CD4-positive, alpha-beta memory T cell (primary cell): ENCODE data around the gene CKLF. TPM values are rescaled to one million over a fixed set of nuclear protein-coding genes. Genes with fewer than 3 reads are reported as not detected.
A peak's percentile ranks its signal among the peaks of the same experiment; 100 is the strongest.

Experiments used
- CTCF ChIA-PET: fragments of 350-600 bp; sonication (Branson Sonifier 250); formaldehyde crosslinking; loops from one replicate; lab custom pipeline; 2021; ENCODE audit warnings: inconsistent platforms; ENCODE audit not compliant: partially characterized antibody; lab: Charles Lee
- POLR2A ChIA-PET: fragments of 350-600 bp; sonication (Branson Sonifier 250); formaldehyde crosslinking; loops from one replicate; lab custom pipeline; 2021; ENCODE audit not compliant: partially characterized antibody; lab: Charles Lee
- DNase-seq, 5 donors: peaks; one replicate each; pipeline versions ENCODE4 v3.0.0 to v3.0.0-alpha.2; 2020 to 2022; ENCODE audit warnings: mixed read lengths in 1 of 5
- H3K27ac ChIP-seq: one replicate; pipeline ENCODE4 v1.7.0; 2013; ENCODE audit warnings: low read depth, low read length
- H3K27me3 ChIP-seq: 2 replicates; pipeline ENCODE4 v1.7.0; 2013; ENCODE audit warnings: mild to moderate bottlenecking, low read length, moderate library complexity; ENCODE audit not compliant: insufficient read depth
- H3K36me3 ChIP-seq: 2 replicates; pipeline ENCODE4 v1.7.0; 2013; ENCODE audit warnings: mild to moderate bottlenecking, low read length, moderate library complexity; ENCODE audit not compliant: insufficient read depth
- H3K4me1 ChIP-seq: 2 replicates; pipeline ENCODE4 v1.7.0; 2013; ENCODE audit warnings: mild to moderate bottlenecking, low read length, moderate library complexity; ENCODE audit not compliant: insufficient read depth
- H3K4me3 ChIP-seq, 2 donors: one replicate each; pipeline ENCODE4 v1.7.0; 2013; ENCODE audit warnings: low read length in 2 of 2, mild to moderate bottlenecking in 1 of 2
- H3K9me3 ChIP-seq, 2 donors: one replicate each; pipeline ENCODE4 v1.7.0; 2013; ENCODE audit warnings: low read length in 2 of 2, control low read depth in 1 of 2; ENCODE audit not compliant: control insufficient read depth in 1 of 2
- H3K27ac Mint-ChIP-seq, 7 donors: one replicate each; pipeline ENCODE4 v1.8.0; 2020 to 2021; ENCODE audit warnings: mixed read lengths in 7 of 7, mild to moderate bottlenecking in 6 of 7, inconsistent platforms in 3 of 7, moderate library complexity in 3 of 7
- H3K27me3 Mint-ChIP-seq, 2 donors: one replicate each; pipeline ENCODE4 v1.8.0; 2020 to 2021; ENCODE audit warnings: mixed read lengths in 2 of 2
- H3K36me3 Mint-ChIP-seq, 2 donors: one replicate each; pipeline ENCODE4 v1.8.0; 2020 to 2021; ENCODE audit warnings: mixed read lengths in 2 of 2, inconsistent platforms in 1 of 2, mild to moderate bottlenecking in 1 of 2
- H3K4me1 Mint-ChIP-seq, 4 donors: one replicate each; pipeline ENCODE4 v1.8.0; 2020 to 2021; ENCODE audit warnings: mixed read lengths in 4 of 4, mild to moderate bottlenecking in 1 of 4
- H3K4me3 Mint-ChIP-seq, 8 donors: one replicate each; pipeline ENCODE4 v1.8.0; 2020 to 2021; ENCODE audit warnings: mixed read lengths in 8 of 8, mild to moderate bottlenecking in 7 of 8, moderate library complexity in 6 of 8, inconsistent platforms in 3 of 8
- H3K9me3 Mint-ChIP-seq, 8 donors: one replicate each; pipeline ENCODE4 v1.8.0; 2020 to 2021; ENCODE audit warnings: mixed read lengths in 8 of 8, mild to moderate bottlenecking in 5 of 8, inconsistent platforms in 3 of 8, moderate library complexity in 1 of 8
- intact Hi-C: fragments of 100-400 bp; cut with micrococcal nuclease; formaldehyde crosslinking; loops from one replicate; pipeline ENCODE4 v1.15.1; 2023
- polyA plus RNA-seq, 2 donors: library from polyadenylated mRNA; unstranded; fragments of 300-500 nt; fragmentation: Illumina TruSeq; gene quantifications; one replicate each; pipeline ENCODE4 v1.2.3, GENCODE V29; 2021
- total RNA-seq, 2 experiments: library from RNA; stranded (reverse); gene quantifications; one replicate each; pipeline ENCODE4 v1.2.3, GENCODE V29; 2021

Gene CKLF
- total and polyA plus RNA-seq, 4 experiments from 2014 or later, result 71.0 to 173 (median 115) TPM

GRCh38 chr16:66574081-66574480, 21.7 kb downstream of the CKLF start:
- no peaks in the 10 kb centered on the region for H3K9me3 ChIP-seq
- no peaks in the 10 kb centered on the region for H3K9me3 Mint-ChIP-seq

DNA sequence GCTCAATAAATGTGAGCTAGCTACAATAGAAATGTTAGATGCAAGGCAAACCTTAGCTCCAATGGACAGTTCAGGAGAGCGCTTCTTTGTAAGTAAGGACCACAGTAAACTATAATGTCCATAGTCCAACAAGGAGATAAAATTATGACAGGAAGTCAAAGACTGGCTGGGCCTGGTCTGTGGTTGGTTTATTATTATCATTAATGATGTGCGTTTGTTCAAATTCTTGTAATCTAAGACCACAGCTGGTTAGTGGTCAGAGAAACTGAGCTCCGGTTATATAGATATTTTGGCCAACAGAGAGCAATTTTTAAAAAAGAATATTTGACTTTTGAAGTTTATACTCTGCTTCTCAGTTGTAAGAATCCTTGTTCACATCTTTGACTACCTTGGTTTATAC, 22.2 kb downstream of the CKLF start:
- ChIA-PET POLR2A (interaction anchor here (1.0 to 1.6 kb wide), 4 partner anchors 9 to 62 kb away, joined by 3 to 4 read pairs (median 4); partner anchors contain the start of gene CKLF), CTCF (interaction anchor here (1.0 to 3.1 kb wide), 4 partner anchors 11 to 95 kb away, joined by 3 to 20 read pairs (median 4); no protein-coding TSS in a partner anchor)
- Mint-ChIP-seq H3K4me3 (no peak overlapping the region), H3K27ac (peak overlapping the region in 1 of 7 donors; percentile 80), H3K36me3 (peaks cover 0 to 3% of the 10 kb centered on the region in 2 donors), H3K9me3 (no peaks in the 10 kb centered on the region), H3K27me3 (peaks cover 0 to 4% of the 10 kb centered on the region in 2 donors), H3K4me1 (peaks cover 4 to 25% (median 14%) of the 10 kb centered on the region in 4 donors)
- H3K4me3 ChIP-seq, result no peak overlapping the region
- peaks cover 3% of the 10 kb centered on the region for H3K27me3 ChIP-seq
- intact Hi-C loops, result no loop called here
- no peaks in the 10 kb centered on the region for H3K9me3 ChIP-seq
- no peak for DNase-seq
- peaks cover 3% of the 10 kb centered on the region for H3K4me1 ChIP-seq
- H3K27ac ChIP-seq, result no peak overlapping the region
- no peaks in the 10 kb centered on the region for H3K36me3 ChIP-seq

More at GRCh38 chr16:66574081-66574480, 21.7 kb downstream of the CKLF start:
- Histone ChIP-seq H3K4me3 (no peak overlapping the region), H3K27ac (no peak overlapping the region), H3K36me3 (no peaks in the 10 kb centered on the region), H3K27me3 (peaks cover 3% of the 10 kb centered on the region), H3K4me1 (no peaks in the 10 kb centered on the region)
- no peak overlapping the region for H3K4me3 Mint-ChIP-seq
- POLR2A ChIA-PET, result interaction anchor here (1.0 to 1.6 kb wide), 4 partner anchors 9 to 61 kb away, joined by 3 to 4 read pairs (median 4); partner anchors contain the start of gene CKLF
- H3K27ac Mint-ChIP-seq, result peak overlapping the region in 2 of 7 donors; percentile 17 to 19
- intact Hi-C loops, result no loop called here
- H3K36me3 Mint-ChIP-seq, result peaks cover 0 to 3% of the 10 kb centered on the region in 2 donors
- CTCF ChIA-PET, result interaction anchor here (1.0 to 4.1 kb wide), 5 partner anchors 11 to 169 kb away, joined by 3 to 21 read pairs (median 4); no protein-coding TSS in a partner anchor
- peaks cover 4 to 22% (median 13%) of the 10 kb centered on the region in 4 donors for H3K4me1 Mint-ChIP-seq
- no peak for DNase-seq
- peaks cover 0 to 4% of the 10 kb centered on the region in 2 donors for H3K27me3 Mint-ChIP-seq

GRCh38 chr16:66575060-66575459, 22.7 kb downstream of the CKLF start:
- Mint-ChIP-seq H3K27ac (peak overlapping the region in 2 of 7 donors; percentile 9 to 80), H3K27me3 (peaks cover 2 to 4% of the 10 kb centered on the region in 2 donors), H3K36me3 (peaks cover 0 to under 1% of the 10 kb centered on the region in 2 donors), H3K9me3 (no peaks in the 10 kb centered on the region), H3K4me1 (peaks cover 4 to 31% (median 16%) of the 10 kb centered on the region in 4 donors), H3K4me3 (no peak overlapping the region)
- ChIA-PET CTCF (interaction anchor here (0.9 to 3.1 kb wide), 5 partner anchors 10 to 96 kb away, joined by 3 to 20 read pairs (median 4); no protein-coding TSS in a partner anchor), POLR2A (interaction anchor here (1.3 to 1.6 kb wide), 3 partner anchors 23 to 62 kb away, joined by 4 read pairs; partner anchors contain the start of gene CKLF)
- H3K4me3 ChIP-seq, result no peak overlapping the region
- peaks cover 5% of the 10 kb centered on the region for H3K4me1 ChIP-seq
- H3K27me3 ChIP-seq, result peaks cover 3% of the 10 kb centered on the region
- intact Hi-C loops, result no loop called here
- no peak overlapping the region for H3K27ac ChIP-seq
- no peak for DNase-seq
- no peaks in the 10 kb centered on the region for H3K36me3 ChIP-seq
- H3K9me3 ChIP-seq, result no peaks in the 10 kb centered on the region

DNA sequence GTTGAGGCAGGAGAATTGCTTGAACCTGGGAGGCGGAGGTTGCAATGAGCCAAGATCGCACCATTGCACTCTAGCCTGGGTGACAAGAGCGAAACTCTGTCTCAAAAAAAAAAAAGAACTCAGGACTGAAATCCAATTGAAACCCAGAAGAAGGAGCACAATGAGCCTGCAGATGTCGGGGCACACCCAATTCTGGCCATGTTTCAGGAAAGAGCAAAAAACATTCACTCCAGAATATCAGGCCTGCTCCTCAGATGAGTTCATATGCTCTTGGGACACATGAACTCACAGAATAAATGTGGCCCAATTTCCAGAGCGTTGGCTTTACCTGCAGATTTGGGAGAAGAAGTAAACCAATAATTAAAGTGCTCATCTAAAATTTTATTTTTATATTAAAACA, 23.9 kb downstream of the CKLF start:
- peaks cover 4 to 27% (median 11%) of the 10 kb centered on the region in 4 donors for H3K4me1 Mint-ChIP-seq
- no peaks in the 10 kb centered on the region for H3K36me3 ChIP-seq
- intact Hi-C loops, result no loop called here
- no peak overlapping the region for H3K27ac ChIP-seq
- H3K4me3 ChIP-seq, result no peak overlapping the region
- DNase-seq, result no peak
- H3K9me3 ChIP-seq, result no peaks in the 10 kb centered on the region
- no peaks in the 10 kb centered on the region for H3K9me3 Mint-ChIP-seq
- peaks cover 3% of the 10 kb centered on the region for H3K27me3 ChIP-seq
- H3K27ac Mint-ChIP-seq, result no peak overlapping the region
- H3K27me3 Mint-ChIP-seq, result peaks cover 2 to 6% of the 10 kb centered on the region in 2 donors
- ChIA-PET POLR2A (interaction anchor here (0.9 kb wide), 1 partner anchor 28 kb away, joined by 3 read pairs; no protein-coding TSS in a partner anchor), CTCF (interaction anchor here (0.7 to 3.1 kb wide), 3 partner anchors 13 to 32 kb away, joined by 3 to 20 read pairs (median 4); no protein-coding TSS in a partner anchor)
- H3K4me3 Mint-ChIP-seq, result no peak overlapping the region
- H3K4me1 ChIP-seq, result peaks cover 5% of the 10 kb centered on the region
- H3K36me3 Mint-ChIP-seq, result no peaks in the 10 kb centered on the region

DNA sequence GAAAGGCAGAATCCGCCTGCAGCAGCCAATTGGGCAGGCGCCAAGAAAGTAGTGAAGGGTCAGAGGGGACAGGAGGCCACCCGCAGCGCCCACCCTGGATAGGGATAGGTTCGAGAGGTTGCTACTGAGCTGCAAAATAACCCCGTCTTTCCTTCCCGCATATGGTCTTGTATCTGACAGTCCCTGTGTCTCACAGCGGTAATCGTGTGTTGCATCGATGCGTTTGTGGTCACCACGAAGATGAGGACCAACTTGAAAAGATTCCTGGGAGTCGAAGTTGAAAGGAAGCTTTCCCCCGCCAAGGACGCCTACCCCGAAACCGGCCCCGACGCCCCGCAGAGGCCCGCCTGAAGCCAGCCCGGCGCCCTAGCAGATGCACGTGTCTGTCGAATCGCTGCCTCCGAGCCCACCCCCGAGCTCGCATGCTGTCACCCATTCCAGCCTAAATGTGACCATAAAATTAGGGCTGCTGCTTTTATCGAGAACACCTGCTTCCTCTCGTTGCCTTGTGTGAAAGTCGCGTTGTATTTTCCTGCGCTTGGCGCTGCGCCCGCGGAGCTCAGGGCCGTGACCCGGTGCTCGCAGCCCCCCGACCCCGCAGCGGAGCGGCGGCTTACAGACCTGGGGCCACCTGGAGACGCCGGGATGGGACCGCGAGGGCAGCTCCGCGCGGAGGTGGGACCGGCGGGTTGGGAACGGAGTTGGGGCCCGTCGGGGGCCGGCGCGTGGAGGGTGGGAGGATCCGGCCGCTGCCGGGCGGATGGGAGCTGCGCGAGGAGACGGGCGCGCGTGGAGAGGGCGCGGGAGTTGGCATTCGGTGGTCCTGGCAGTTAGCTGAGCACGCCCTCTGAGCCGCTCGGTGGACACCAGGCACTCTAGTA, 26.5 kb downstream of the CKLF start, which contains the start of gene CMTM2:
Gene CMTM2 (plus strand): TSS at position 813 of the 881 bp plus-strand sequence. CDS start 145 bp downstream, outside the sequence.
- H3K4me1 ChIP-seq, result peaks cover 5% of the 10 kb centered on the region
- Mint-ChIP-seq H3K27ac (peak within 1 kb of the TSS in 1 of 7 donors; percentile 41), H3K36me3 (no peaks in the 10 kb centered on the region), H3K9me3 (no peaks in the 10 kb centered on the region), H3K4me3 (peak within 1 kb of the TSS; percentile 66 to 80 (median 72)), H3K27me3 (peaks cover 2 to 6% of the 10 kb centered on the region in 2 donors), H3K4me1 (peaks cover 4 to 17% (median 9%) of the 10 kb centered on the region in 4 donors)
- intact Hi-C loops, result no loop called here
- H3K4me3 ChIP-seq, result peak within 1 kb of the TSS; percentile 5 to 47
- ChIA-PET CTCF (interaction anchor here (0.8 to 2.5 kb wide), 11 partner anchors 8 to 172 kb away, joined by 3 to 12 read pairs (median 4); no protein-coding TSS in a partner anchor), POLR2A (interaction anchor here (0.8 to 2.4 kb wide), 9 partner anchors 11 to 301 kb away, joined by 3 to 13 read pairs (median 5); partner anchors contain the start of genes CKLF, CMTM3 and PDP2)
- peak in 2 of 5 donors; percentile 21 for DNase-seq
- H3K9me3 ChIP-seq, result no peaks in the 10 kb centered on the region
- peaks cover 3% of the 10 kb centered on the region for H3K27me3 ChIP-seq
- no peaks in the 10 kb centered on the region for H3K36me3 ChIP-seq
- no peak within 1 kb of the TSS for H3K27ac ChIP-seq

GRCh38 chr16:66580605-66581209, 28.3 kb downstream of the CKLF start:
- POLR2A ChIA-PET, result interaction anchor here (0.9 to 2.4 kb wide), 4 partner anchors 23 to 28 kb away, joined by 3 to 13 read pairs (median 7); partner anchors contain the start of genes CKLF and CMTM3
- intact Hi-C loops, result no loop called here
- H3K9me3 Mint-ChIP-seq, result no peaks in the 10 kb centered on the region

More at GRCh38 chr16:66580605-66581209, 28.3 kb downstream of the CKLF start:
- Mint-ChIP-seq H3K36me3 (no peaks in the 10 kb centered on the region), H3K27me3 (peaks cover 2 to 6% of the 10 kb centered on the region in 2 donors), H3K4me3 (peak overlapping the region in 2 of 8 donors; percentile 1 to 4), H3K4me1 (peaks cover 4 to 17% (median 9%) of the 10 kb centered on the region in 4 donors), H3K27ac (no peak overlapping the region)
- no peaks in the 10 kb centered on the region for H3K9me3 ChIP-seq
- CTCF ChIA-PET, result interaction anchor here (1.0 to 2.5 kb wide), 4 partner anchors 9 to 65 kb away, joined by 3 to 12 read pairs (median 3); partner anchors contain the start of gene CMTM3
- peaks cover 3% of the 10 kb centered on the region for H3K27me3 ChIP-seq
- no peak overlapping the region for H3K4me3 ChIP-seq
- H3K27ac ChIP-seq, result no peak overlapping the region
- no peaks in the 10 kb centered on the region for H3K36me3 ChIP-seq
- peaks cover 5% of the 10 kb centered on the region for H3K4me1 ChIP-seq
- no peak for DNase-seq
